ENCODE data around the gene ANGPT4.
A peak's percentile ranks its signal among the peaks of the same experiment; 100 is the strongest.

Gene ANGPT4
- total RNA-seq, result 0 to 1.5 (median 0.35) reads per million in 17 experiments

- peak in 3 of 4 experiments; percentile 26 to 57 (median 47) for DNase-seq
Measured at GRCh38 chr20:916125-916799, at the start of gene ANGPT4. TSS of gene ANGPT4 (minus strand) at chr20:916334. CDS start at chr20:916214, 120 bp downstream.

- DNase-seq, result no peak
Measured at GRCh38 chr20:963795-964194, 47.7 kb upstream of the ANGPT4 start.

GRCh38 chr20:962683-963082 lies 46.5 kb upstream of the ANGPT4 start:
- DNase-seq, result no peak

GRCh38 chr20:962223-962622 lies 46.1 kb upstream of the ANGPT4 start:
- DNase-seq, result no peak

- no peak for DNase-seq
Measured at GRCh38 chr20:961768-962167, 45.6 kb upstream of the ANGPT4 start.

GRCh38 chr20:959996-960615 lies 44.0 kb upstream of the ANGPT4 start:
- no peak for DNase-seq

- no peak for DNase-seq
Measured at GRCh38 chr20:958936-959815, 43.0 kb upstream of the ANGPT4 start.

GRCh38 chr20:957544-957943 lies 41.4 kb upstream of the ANGPT4 start:
- peak in 1 of 4 experiments; percentile 14 for DNase-seq

- DNase-seq, result peak; percentile 71 to 82 (median 80)
Measured at GRCh38 chr20:956330-956951, 40.3 kb upstream of the ANGPT4 start.

GRCh38 chr20:955656-956055 lies 39.5 kb upstream of the ANGPT4 start:
- no peak for DNase-seq

- DNase-seq, result no peak
Measured at GRCh38 chr20:955111-955510, 39.0 kb upstream of the ANGPT4 start.

GRCh38 chr20:953742-954141 lies 37.6 kb upstream of the ANGPT4 start:
- peak in 3 of 4 experiments; percentile 12 to 52 (median 25) for DNase-seq

GRCh38 chr20:952196-952795 lies 36.2 kb upstream of the ANGPT4 start:
- no peak for DNase-seq

- DNase-seq, result peak in 2 of 4 experiments; percentile 12 to 34
Measured at GRCh38 chr20:951384-952169, 35.4 kb upstream of the ANGPT4 start.

- DNase-seq, result no peak
Measured at GRCh38 chr20:949717-950116, 33.6 kb upstream of the ANGPT4 start.

- DNase-seq, result no peak
Measured at GRCh38 chr20:946826-947225, 30.7 kb upstream of the ANGPT4 start.

GRCh38 chr20:945841-946240 lies 29.7 kb upstream of the ANGPT4 start:
- DNase-seq, result no peak

GRCh38 chr20:944774-945410 lies 28.8 kb upstream of the ANGPT4 start:
- no peak for DNase-seq

GRCh38 chr20:944148-944547 lies 28.0 kb upstream of the ANGPT4 start:
- no peak for DNase-seq

- no peak for DNase-seq
Measured at GRCh38 chr20:942611-943010, 26.5 kb upstream of the ANGPT4 start.

- no peak for DNase-seq
Measured at GRCh38 chr20:940926-941325, 24.8 kb upstream of the ANGPT4 start.
